ENCODE measurements around the gene CDC42BPA.

GRCh38 chr1:227333423-227333822, 15.1 kb upstream of the CDC42BPA start:
- no peak for TF ChIP-seq ZNF891 (CRISPR knock-in tag; IDR thresholded peaks at IDR 0.05)
- no peak for TF ChIP-seq ZNF281 (CRISPR knock-in tag; IDR thresholded peaks at IDR 0.05; ENCODE audit: borderline replicate concordance)
- no peak for TF ChIP-seq CTCF (CRISPR knock-in tag; IDR thresholded peaks at IDR 0.05)
- TF ChIP-seq ZNF264 (CRISPR knock-in tag; IDR thresholded peaks at IDR 0.05) = no peak
- TF ChIP-seq ZNF230 (CRISPR knock-in tag; IDR thresholded peaks at IDR 0.05) = no peak
- no peak for TF ChIP-seq REST (IDR thresholded peaks at IDR 0.05; ENCODE audit: borderline replicate concordance in 1 of 2, low read depth in 1 of 2, low read length in 2 of 2)
- TF ChIP-seq MXI1 (IDR thresholded peaks at IDR 0.05; ENCODE audit: borderline replicate concordance, low read depth, low read length) = no peak
- no peak for TF ChIP-seq NFYB (CRISPR knock-in tag; IDR thresholded peaks at IDR 0.05)
- no peak for TF ChIP-seq HDAC2 (CRISPR knock-in tag; IDR thresholded peaks at IDR 0.05)
- no peak for TF ChIP-seq PRDM4 (CRISPR knock-in tag; IDR thresholded peaks at IDR 0.05; ENCODE audit: borderline replicate concordance)
